ENCODE measurements around the gene PRKN.

Gene PRKN

DNA sequence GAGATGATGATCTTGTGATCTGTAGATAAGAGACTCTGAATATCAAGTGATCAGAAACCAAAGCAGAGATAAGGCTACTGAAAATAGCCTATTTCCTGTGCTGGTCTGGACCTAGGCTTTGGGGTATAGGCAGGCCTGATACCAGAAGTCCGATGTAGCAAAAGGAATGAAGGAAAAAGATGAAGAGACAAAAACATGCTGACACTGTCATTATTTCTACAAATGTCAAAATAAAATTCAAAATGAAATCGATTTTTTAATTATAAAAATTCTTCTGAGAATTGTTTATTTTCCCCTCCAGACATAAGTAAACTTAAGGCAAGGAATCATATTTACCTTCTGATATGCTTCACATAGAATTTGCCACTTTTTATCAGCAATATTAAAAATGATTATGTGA, 252.8 kb downstream of the PRKN start:
- in situ Hi-C loops (cut with MboI; ENCODE audit: low sequenced_read_pairs, unreplicated experiment), result no loop called here
- no peak for DNase-seq (ENCODE audit: low spot score)
- no peak for TF ChIP-seq CTCF (IDR thresholded peaks at IDR 0.05; ENCODE audit: borderline replicate concordance, control extremely low read depth, extremely low read depth, insufficient read depth, missing control alignments)

DNA sequence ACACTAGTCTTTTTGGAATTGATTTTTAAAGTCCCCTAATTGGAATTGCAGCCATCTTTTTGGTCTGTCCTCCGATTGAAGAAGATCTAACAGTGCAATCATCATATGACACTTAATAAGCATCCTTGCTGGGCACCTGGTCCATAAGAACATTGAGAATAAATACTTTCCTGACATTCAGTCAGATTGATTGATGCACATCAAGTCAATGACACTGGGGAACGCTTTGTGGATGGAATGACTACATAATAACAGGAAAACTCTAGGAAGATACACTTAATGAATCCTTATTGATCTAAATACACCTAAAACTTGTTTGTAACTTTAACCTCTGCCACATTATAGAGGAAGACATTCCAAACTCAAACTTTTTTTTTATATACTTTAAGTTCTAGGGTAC, 255.7 kb downstream of the PRKN start:
- in situ Hi-C loops (cut with MboI; ENCODE audit: low sequenced_read_pairs, unreplicated experiment), result no loop called here
- no peak for DNase-seq (ENCODE audit: low spot score)
- no peak for TF ChIP-seq CTCF (IDR thresholded peaks at IDR 0.05; ENCODE audit: borderline replicate concordance, control extremely low read depth, extremely low read depth, insufficient read depth, missing control alignments)

DNA sequence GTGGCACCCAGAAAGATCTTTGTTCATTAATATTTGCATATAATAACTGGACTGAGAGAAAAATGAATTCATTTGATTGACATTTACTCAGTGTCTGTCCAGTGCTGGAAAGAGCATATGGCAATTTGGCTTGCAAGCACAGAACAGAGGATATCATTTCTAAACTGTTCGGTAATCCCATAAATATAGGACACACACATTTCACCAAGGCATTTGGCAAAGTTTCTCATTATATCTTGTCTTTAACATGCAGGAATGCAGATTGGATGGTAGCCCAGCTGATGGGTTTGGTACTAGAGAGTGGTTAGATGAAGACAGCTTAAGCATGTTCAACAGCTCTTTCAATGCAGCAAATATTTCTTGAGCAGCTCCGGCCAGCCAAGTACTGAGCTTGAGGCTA, 259.2 kb downstream of the PRKN start:
- in situ Hi-C loops (cut with MboI; ENCODE audit: low sequenced_read_pairs, unreplicated experiment), result no loop called here
- no peak for DNase-seq (ENCODE audit: low spot score)
- no peak for TF ChIP-seq CTCF (IDR thresholded peaks at IDR 0.05; ENCODE audit: borderline replicate concordance, control extremely low read depth, extremely low read depth, insufficient read depth, missing control alignments)

GRCh38 chr6:162467679-162468078, 259.9 kb downstream of the PRKN start:
- in situ Hi-C loops (cut with MboI; ENCODE audit: low sequenced_read_pairs, unreplicated experiment), result no loop called here
- TF ChIP-seq CTCF (IDR thresholded peaks at IDR 0.05; ENCODE audit: borderline replicate concordance, control extremely low read depth, extremely low read depth, insufficient read depth, missing control alignments), result no peak
- no peak for DNase-seq (ENCODE audit: low spot score)

GRCh38 chr6:162463576-162463975, 264.0 kb downstream of the PRKN start:
- no peak for DNase-seq (ENCODE audit: low spot score)
- in situ Hi-C loops (cut with MboI; ENCODE audit: low sequenced_read_pairs, unreplicated experiment), result no loop called here
- no peak for TF ChIP-seq CTCF (IDR thresholded peaks at IDR 0.05; ENCODE audit: borderline replicate concordance, control extremely low read depth, extremely low read depth, insufficient read depth, missing control alignments)

DNA sequence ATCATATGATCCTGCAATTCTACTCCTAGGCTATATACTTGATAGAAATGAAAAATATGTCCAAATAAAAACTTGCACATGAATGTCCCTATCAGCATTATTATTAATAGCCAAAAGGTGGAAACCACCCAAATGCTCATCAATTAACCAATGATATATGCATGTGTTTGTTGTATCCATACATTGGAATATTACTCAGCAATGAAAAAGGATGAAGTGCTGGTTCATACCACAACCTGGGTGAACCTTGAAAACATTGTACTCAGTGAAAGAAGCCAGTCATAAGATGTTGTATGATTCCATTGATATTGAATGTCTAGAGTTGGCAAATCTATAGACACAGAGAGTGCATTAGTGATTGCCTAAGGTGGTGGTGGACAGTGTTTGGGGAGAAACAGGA, 267.6 kb downstream of the PRKN start:
- in situ Hi-C loops (cut with MboI; ENCODE audit: low sequenced_read_pairs, unreplicated experiment), result no loop called here
- no peak for TF ChIP-seq CTCF (IDR thresholded peaks at IDR 0.05; ENCODE audit: borderline replicate concordance, control extremely low read depth, extremely low read depth, insufficient read depth, missing control alignments)
- DNase-seq (ENCODE audit: low spot score), result no peak

GRCh38 chr6:162450358-162450757, 277.2 kb downstream of the PRKN start:
- in situ Hi-C loops (cut with MboI; ENCODE audit: low sequenced_read_pairs, unreplicated experiment), result no loop called here
- no peak for TF ChIP-seq CTCF (IDR thresholded peaks at IDR 0.05; ENCODE audit: borderline replicate concordance, control extremely low read depth, extremely low read depth, insufficient read depth, missing control alignments)
- no peak for DNase-seq (ENCODE audit: low spot score)

All from GM13976 (cell line).